Keratinocyte (primary cell): ENCODE measurements around the gene MYBPC2. TPM values are rescaled to one million over a fixed set of nuclear protein-coding genes. Genes with fewer than 3 reads are reported as not detected.

Source experiments
- DNase-seq: peaks from one replicate; pipeline ENCODE4 v3.0.0-alpha.2; 2011; ENCODE audit warnings: low read depth, missing footprints, low spot score
- FAIRE-seq: peaks from 2 replicates; lab custom pipeline; 2011; peaks lifted over from hg19 to GRCh38; lab: Jason Lieb, UNC
- H2AFZ ChIP-seq: 2 replicates; pipeline ENCODE4 v1.6.0; 2012; ENCODE audit warnings: low read length, control low read depth, inconsistent platforms; ENCODE audit not compliant: control insufficient read depth
- H3K27ac ChIP-seq: 2 replicates; pipeline ENCODE4 v1.5.1; 2011; ENCODE audit warnings: low read length; ENCODE audit not compliant: control insufficient read depth, insufficient read depth
- H3K27me3 ChIP-seq: 3 replicates; pipeline ENCODE4 v1.6.0; 2011; ENCODE audit warnings: low read length; ENCODE audit not compliant: control insufficient read depth, insufficient read depth; ENCODE audit errors: extremely low read depth
- H3K36me3 ChIP-seq, 2 experiments: 2 replicates in 1 of 2; 3 replicates in 1 of 2; pipeline ENCODE4 v1.5.1; 2011; ENCODE audit warnings: low read length in 2 of 2, mild to moderate bottlenecking in 1 of 2; ENCODE audit not compliant: control insufficient read depth in 2 of 2, insufficient read depth in 2 of 2; ENCODE audit errors: extremely low read depth in 1 of 2
- H3K4me1 ChIP-seq: 3 replicates; pipeline ENCODE4 v1.5.1; 2011; ENCODE audit warnings: low read length; ENCODE audit not compliant: control insufficient read depth, insufficient read depth; ENCODE audit errors: extremely low read depth
- H3K4me2 ChIP-seq: 3 replicates; pipeline ENCODE4 v1.6.0; 2011; ENCODE audit warnings: low read depth, low read length; ENCODE audit not compliant: control insufficient read depth, insufficient read depth; ENCODE audit errors: extremely low read depth
- H3K4me3 ChIP-seq, 3 experiments: fragments of 200-600 bp in 1 of 3; sonication (generic) in 1 of 3; 2 replicates in 2 of 3; 3 replicates in 1 of 3; pipeline ENCODE4 v1.5.1; 2011 to 2016; ENCODE audit warnings: low read length in 3 of 3, mild to moderate bottlenecking in 3 of 3, control low read depth in 2 of 3, inconsistent platforms in 1 of 3, low read depth in 1 of 3, mixed read lengths in 1 of 3, mixed run types in 1 of 3, moderate library complexity in 1 of 3; ENCODE audit not compliant: control insufficient read depth in 2 of 3, insufficient read depth in 2 of 3; ENCODE audit errors: extremely low read depth in 1 of 3
- H3K79me2 ChIP-seq: 2 replicates; pipeline ENCODE4 v1.6.0; 2012; ENCODE audit warnings: low read length; ENCODE audit not compliant: control insufficient read depth, insufficient read depth
- H3K9ac ChIP-seq: 3 replicates; pipeline ENCODE4 v1.6.0; 2011; ENCODE audit warnings: low read length; ENCODE audit not compliant: control insufficient read depth, insufficient read depth; ENCODE audit errors: extremely low read depth
- H3K9me1 ChIP-seq: 3 replicates; pipeline ENCODE4 v1.6.0; 2011; ENCODE audit warnings: low read length; ENCODE audit not compliant: control insufficient read depth, insufficient read depth; ENCODE audit errors: extremely low read depth
- H3K9me3 ChIP-seq: 2 replicates; pipeline ENCODE4 v1.5.1; 2012; ENCODE audit warnings: low read depth, low read length; ENCODE audit not compliant: control insufficient read depth
- H4K20me1 ChIP-seq: 3 replicates; pipeline ENCODE4 v1.6.0; 2011; ENCODE audit warnings: low read length; ENCODE audit not compliant: control insufficient read depth, insufficient read depth; ENCODE audit errors: extremely low read depth
- EZH2 ChIP-seq: IDR thresholded peaks from one replicate; pipeline ENCODE4 v1.6.1; 2012; ENCODE audit warnings: inconsistent platforms, mild to moderate bottlenecking, low read length, moderate library complexity
- dilution Hi-C: fragments of 300-500 bp; cut with MboI; formaldehyde crosslinking; loops from one replicate; pipeline ENCODE4 v1.7.0; 2020; ENCODE audit warnings: low sequenced_read_pairs; ENCODE audit not compliant: extremely low pct_ligation_motif_present
- polyA plus RNA-seq, 5 experiments: library from polyadenylated mRNA; depleted of rRNA in 3 of 5; stranded (reverse) in 3 of 5; stranded (forward) in 1 of 5; unstranded in 1 of 5; fragments of >200 nt; gene quantifications; 1 replicate in 1 of 5; 2 replicates in 3 of 5; 3 replicates in 1 of 5; pipeline versions ENCODE4 v1.2.1 to v1.2.3, GENCODE V29; 2011 to 2012; ENCODE audit warnings: missing spikeins in 2 of 5, low read depth in 1 of 5, low replicate concordance in 1 of 5
- TF ChIP-seq, protein P1 (sequence below), 3 experiments: IDR thresholded peaks in 1 of 3; conservative IDR thresholded peaks in 1 of 3; optimal IDR thresholded peaks in 1 of 3; 2 replicates in 2 of 3; 3 replicates in 1 of 3; pipeline versions ENCODE3 to v1.5.1; 2011; ENCODE audit warnings: low read length in 3 of 3, mild to moderate bottlenecking in 3 of 3, moderate library complexity in 2 of 3, control low read depth in 1 of 3, inconsistent platforms in 1 of 3; ENCODE audit not compliant: insufficient read depth in 2 of 3; ENCODE audit errors: extremely low read depth in 1 of 3

Gene MYBPC2
- polyA plus RNA-seq, 1 donor (not counting 4 experiments of a cell fraction or from before 2014, with no cell fraction given) = not detected

DNA sequence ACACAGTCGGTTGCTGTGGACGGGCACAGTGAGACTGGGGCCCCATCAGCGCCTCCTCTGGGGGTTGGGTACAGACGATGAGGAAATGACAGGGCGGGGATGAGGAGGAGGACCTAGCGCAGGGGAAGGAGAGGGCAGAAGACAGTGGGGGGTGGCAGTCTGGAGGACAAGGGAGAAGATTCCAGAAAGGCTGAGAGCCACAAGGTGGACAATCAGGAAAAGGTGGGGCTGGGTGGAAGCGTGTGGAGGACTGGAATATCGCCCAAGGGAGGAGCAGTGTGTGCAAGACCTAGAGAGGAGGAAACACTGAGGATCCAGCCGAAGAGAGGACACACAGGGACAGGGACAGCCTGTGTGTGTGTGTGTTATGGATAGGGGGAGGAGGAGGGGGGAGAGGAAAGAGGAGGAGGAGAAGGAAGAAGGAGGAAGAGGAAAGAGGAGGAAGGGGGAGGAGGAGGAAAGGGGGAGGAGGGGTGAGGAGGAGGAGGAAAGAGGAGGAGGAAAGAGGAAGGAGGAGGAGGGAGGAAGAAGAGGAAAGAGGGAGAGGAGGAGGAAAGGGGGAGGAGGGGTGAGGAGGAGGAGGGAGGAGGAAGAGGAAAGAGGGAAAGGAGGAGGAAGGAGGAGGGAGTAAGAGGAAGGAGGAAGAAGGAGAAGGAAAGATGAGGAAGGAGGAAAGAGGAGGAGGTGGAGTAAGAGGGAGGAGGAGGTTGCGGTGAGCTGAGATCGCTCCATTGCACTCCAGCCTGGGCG lies 59.8 kb downstream of the MYBPC2 start:
- TF ChIP-seq EZH2 = no peak
- TF ChIP-seq, protein P1, sequence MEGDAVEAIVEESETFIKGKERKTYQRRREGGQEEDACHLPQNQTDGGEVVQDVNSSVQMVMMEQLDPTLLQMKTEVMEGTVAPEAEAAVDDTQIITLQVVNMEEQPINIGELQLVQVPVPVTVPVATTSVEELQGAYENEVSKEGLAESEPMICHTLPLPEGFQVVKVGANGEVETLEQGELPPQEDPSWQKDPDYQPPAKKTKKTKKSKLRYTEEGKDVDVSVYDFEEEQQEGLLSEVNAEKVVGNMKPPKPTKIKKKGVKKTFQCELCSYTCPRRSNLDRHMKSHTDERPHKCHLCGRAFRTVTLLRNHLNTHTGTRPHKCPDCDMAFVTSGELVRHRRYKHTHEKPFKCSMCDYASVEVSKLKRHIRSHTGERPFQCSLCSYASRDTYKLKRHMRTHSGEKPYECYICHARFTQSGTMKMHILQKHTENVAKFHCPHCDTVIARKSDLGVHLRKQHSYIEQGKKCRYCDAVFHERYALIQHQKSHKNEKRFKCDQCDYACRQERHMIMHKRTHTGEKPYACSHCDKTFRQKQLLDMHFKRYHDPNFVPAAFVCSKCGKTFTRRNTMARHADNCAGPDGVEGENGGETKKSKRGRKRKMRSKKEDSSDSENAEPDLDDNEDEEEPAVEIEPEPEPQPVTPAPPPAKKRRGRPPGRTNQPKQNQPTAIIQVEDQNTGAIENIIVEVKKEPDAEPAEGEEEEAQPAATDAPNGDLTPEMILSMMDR (optimal IDR thresholded peaks at IDR 0.05 in 1 of 3, IDR thresholded peaks at IDR 0.05 in 1 of 3, conservative IDR thresholded peaks at IDR 0.05 in 1 of 3; ENCODE audit: extremely low read depth in 1 of 3, insufficient read depth in 2 of 3, low read length in 3 of 3) = no peak
- FAIRE-seq (no peak), DNase-seq (no peak)
- Histone ChIP-seq H3K27me3 (peaks cover 51% of the 10 kb centered on the region), H3K4me2 (no peak overlapping the region), H3K36me3 (no peaks in the 10 kb centered on the region), H3K79me2 (no peaks in the 10 kb centered on the region), H3K9ac (no peak overlapping the region), H3K4me1 (no peaks in the 10 kb centered on the region), H4K20me1 (no peaks in the 10 kb centered on the region), H3K4me3 (no peak overlapping the region), H3K9me1 (no peaks in the 10 kb centered on the region), H3K27ac (no peak overlapping the region), H2AFZ (no peak overlapping the region), H3K9me3 (no peaks in the 10 kb centered on the region)
- dilution Hi-C loops = no loop called here

DNA sequence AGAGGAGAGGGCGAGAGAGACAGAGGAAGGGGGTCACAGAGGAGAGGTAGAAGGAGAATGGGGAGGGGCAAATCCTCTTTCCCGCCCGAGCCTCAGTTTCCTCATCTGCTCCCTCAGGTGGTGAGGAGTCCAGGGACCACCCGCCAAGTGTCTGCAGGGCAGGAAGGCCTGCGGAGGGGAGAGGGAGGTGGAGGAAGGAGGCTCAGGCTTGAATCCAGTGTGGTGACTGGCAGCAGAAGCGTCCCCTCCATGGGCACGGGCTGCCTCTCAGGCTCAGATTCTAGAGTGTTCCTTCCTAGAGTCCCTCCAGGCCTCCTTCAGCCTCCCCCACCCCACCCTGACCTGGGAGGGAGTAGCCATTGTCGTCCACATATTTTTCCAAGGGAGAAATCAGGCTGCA lies 60.5 kb downstream of the MYBPC2 start:
- H4K20me1 ChIP-seq = no peaks in the 10 kb centered on the region
- no peak overlapping the region for H2AFZ ChIP-seq
- peaks cover 47% of the 10 kb centered on the region for H3K27me3 ChIP-seq
- no peaks in the 10 kb centered on the region for H3K36me3 ChIP-seq
- H3K9ac ChIP-seq = no peak overlapping the region
- no peak overlapping the region for H3K4me3 ChIP-seq
- H3K9me3 ChIP-seq = no peaks in the 10 kb centered on the region
- no peaks in the 10 kb centered on the region for H3K79me2 ChIP-seq
- no peak overlapping the region for H3K4me2 ChIP-seq
- TF ChIP-seq, protein P1 (optimal IDR thresholded peaks at IDR 0.05 in 1 of 3, IDR thresholded peaks at IDR 0.05 in 1 of 3, conservative IDR thresholded peaks at IDR 0.05 in 1 of 3; ENCODE audit: extremely low read depth in 1 of 3, insufficient read depth in 2 of 3, low read length in 3 of 3) = no peak
- no peak for TF ChIP-seq EZH2
- H3K9me1 ChIP-seq = no peaks in the 10 kb centered on the region
- DNase-seq (no peak), FAIRE-seq (no peak)
- H3K27ac ChIP-seq = no peak overlapping the region
- no peaks in the 10 kb centered on the region for H3K4me1 ChIP-seq
- dilution Hi-C loops = no loop called here
